Epidermal melanocyte (primary cell): Measurements from ENCODE around the gene ACAT2.
"Not testable (repeated sequence)": the region's sequence is repeated elsewhere in the genome, so short reads cannot be mapped to it uniquely, and the experiment has no call there.

Experiments used
- DNase-seq: peaks from one replicate; pipeline ENCODE4 v3.0.0; 2011; ENCODE audit warnings: low spot score; ENCODE audit not compliant: insufficient read length

The ACAT2 gene

DNA sequence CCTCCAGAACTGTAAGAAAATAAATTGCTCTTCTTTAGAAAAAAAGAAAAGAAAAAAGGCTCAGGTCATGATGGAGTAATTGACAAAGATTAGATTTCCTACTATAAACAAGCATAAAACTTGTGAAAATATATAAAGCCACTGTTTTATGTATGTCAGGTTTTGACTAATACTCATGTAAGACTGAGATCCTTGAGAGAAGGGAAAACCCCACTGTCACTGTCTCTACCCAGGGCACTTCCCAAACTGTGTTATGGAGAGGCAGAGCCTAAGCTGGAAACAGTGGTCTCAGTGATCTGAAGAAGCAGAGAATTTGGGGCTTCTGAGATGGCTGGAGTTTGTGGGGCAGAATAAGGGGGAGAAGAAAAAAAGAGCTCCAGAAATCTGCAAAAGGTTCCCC is 7.6 kb downstream of the ACAT2 start:
- no peak for DNase-seq

DNA sequence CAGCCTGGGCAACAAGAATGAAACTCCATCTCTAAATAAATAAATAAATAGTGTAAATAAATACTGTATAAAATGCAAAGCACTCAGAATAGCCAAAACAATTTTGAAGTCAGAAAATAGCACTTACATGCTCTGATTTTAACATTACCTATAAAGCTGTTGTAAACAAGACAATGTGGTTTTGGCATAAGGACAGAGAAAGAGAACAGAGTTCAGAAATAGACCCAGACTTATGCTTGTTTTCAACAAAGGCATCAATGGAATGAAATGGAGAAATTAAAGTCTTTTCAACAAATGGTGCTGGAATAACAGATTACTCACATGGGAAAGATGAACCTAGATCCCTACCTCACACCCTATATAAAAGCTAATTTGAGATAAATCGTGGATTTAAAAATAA is 10.4 kb downstream of the ACAT2 start:
- DNase-seq = no peak

DNA sequence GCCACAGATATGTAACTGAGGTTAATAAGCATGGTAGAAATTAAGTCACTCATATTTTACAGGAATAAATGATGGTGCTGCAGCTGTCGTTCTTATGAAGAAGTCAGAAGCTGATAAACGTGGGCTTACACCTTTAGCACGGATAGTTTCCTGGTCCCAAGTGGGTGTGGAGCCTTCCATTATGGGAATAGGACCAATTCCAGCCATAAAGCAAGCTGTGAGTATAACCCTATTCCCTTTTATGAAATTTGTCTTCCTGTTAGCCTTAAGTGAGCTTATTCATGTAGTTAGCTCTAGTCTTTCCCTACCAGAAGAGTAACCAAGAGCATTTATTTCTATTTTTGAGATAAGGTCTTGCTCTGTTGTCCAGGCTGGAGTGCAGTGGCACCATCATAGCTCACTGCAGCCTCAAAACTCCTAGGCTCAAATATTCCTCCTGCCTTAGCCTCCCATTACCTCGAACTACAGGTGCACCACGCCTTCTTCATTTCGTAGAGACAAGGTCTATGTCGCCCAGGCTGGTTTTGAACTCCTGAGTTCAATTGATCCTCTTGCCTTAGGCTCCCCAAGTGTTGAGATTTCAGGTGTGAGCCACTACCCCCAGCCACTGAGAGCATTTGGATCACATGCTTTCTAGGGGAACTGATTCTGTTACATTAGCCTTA is 15.5 kb downstream of the ACAT2 start:
- no peak for DNase-seq

DNA sequence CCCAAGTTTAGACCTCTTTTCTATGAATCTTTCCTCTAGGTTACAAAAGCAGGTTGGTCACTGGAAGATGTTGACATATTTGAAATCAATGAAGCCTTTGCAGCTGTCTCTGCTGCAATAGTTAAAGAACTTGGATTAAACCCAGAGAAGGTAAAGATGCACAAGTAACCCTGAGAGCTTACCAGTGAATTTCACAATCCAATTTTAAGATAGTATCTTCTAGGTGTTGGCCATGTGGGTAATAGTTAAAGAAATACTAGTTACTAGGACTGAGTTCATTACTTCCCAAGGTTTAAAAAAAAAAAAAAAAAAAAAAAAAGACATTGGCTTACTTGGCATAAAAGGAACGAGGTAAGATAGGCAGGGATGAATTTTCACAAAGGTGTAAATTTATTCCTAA is 16.3 kb downstream of the ACAT2 start:
- DNase-seq = no peak

DNA sequence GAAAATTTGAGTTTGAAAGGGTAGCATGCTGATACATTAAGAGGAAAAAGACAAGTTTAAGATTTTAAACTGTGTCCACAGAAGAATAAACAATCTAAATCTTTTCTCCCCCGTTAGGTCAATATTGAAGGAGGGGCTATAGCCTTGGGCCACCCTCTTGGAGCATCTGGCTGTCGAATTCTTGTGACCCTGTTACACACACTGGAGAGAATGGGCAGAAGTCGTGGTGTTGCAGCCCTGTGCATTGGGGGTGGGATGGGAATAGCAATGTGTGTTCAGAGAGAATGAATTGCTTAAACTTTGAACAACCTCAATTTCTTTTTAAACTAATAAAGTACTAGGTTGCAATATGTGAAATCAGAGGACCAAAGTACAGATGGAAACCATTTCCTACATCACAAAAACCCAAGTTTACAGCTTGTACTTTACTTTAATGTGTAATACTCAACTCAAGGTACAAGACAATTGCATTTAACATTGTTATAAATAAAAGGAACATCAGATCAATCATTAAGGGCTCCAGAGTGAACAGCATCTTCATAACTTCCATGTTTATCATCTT is 16.8 kb downstream of the ACAT2 start:
- no peak for DNase-seq

DNA sequence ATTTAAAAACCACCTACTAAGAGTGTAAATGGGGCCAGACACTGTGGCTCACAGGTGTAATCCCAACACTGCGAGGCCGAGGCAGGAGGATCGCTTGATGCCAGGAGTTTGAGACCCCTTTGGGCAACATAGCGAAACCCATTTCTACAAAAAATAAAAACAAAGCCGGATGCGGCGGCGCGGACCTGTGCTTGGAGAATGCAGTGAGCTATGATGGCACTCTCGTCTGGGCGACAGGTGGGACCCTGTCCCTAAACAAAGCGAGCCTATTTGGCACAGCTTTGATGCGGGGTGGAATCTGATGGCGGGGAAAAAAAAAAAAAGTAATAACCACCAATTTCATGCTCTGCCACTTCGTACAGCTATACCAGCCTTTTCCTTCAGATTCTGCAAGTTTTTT is 26.4 kb downstream of the ACAT2 start:
- no peak for DNase-seq

DNA sequence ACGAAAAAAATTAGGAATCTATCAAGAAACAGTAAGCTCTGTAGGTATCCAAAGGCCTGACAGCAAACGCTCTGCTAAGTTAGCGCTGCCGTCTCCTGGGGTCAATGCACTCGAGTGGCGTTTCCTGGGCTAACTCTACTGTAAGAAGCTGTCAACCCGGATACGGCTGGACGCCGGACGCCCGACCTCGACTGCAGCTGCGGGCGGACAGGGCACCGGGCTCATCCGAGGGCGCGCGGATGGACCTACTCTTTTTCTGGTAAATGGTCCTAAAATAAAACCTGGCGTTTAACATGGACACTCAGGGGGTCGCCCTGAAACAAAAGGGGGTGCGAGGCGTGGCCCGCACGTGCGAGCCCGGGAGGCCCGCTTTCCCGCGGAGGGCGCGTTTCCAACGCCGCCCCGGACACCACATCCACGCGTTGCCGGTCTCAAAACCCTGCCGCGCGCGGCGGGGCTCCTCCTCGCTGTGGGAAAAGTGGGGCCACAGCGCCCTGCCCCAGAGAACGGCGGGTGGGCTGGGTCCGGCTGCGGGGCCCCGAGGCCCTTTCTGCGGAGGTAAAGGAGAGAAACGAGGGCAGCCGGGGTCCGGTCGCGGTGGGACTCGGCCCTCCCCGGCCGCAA is 27.0 kb downstream of the ACAT2 start:
- peak; percentile 31 for DNase-seq

DNA sequence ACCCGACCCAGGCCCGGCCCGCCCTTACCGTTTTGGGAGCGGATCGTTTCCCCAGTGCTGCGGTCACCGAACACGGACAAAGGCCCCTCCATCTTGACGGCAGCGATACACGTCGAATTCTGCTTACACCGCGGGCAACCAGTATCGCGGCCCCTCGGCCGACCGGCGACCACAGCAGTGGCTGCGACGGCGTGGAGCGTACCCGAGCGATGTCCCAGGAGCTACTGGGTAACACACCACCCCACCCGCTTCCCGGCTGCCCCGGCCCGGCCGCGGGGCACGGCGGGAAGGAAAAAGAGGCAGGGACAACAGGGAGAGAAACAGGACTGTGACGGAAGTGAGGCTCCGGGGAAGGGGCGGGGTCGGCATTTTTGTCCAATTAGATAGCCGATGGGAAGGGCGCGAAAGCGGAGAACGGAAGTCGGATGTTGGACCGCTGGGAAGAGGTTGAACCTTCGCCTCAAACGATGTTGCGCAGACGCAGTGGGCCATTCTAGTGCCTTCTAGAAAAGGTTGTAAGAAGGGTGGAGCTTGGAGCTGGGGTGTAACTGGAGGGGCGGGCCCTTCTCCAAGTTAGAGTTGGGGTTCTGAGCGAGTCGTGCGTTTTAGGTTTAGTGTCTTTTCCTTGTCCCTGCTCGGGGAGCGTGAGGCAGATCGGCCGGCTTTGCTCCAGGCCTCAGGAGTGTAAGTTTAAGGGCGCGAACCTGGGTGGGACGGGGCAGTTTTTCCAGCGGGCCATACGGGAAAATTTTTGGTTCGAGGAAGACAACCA is 27.7 kb downstream of the ACAT2 start, which contains the start of gene TCP1:
Gene TCP1 (minus strand): TSS at position 226 of the 772 bp plus-strand sequence. CDS start 134 bp downstream, at position 92.
- peak; percentile 92 for DNase-seq

DNA sequence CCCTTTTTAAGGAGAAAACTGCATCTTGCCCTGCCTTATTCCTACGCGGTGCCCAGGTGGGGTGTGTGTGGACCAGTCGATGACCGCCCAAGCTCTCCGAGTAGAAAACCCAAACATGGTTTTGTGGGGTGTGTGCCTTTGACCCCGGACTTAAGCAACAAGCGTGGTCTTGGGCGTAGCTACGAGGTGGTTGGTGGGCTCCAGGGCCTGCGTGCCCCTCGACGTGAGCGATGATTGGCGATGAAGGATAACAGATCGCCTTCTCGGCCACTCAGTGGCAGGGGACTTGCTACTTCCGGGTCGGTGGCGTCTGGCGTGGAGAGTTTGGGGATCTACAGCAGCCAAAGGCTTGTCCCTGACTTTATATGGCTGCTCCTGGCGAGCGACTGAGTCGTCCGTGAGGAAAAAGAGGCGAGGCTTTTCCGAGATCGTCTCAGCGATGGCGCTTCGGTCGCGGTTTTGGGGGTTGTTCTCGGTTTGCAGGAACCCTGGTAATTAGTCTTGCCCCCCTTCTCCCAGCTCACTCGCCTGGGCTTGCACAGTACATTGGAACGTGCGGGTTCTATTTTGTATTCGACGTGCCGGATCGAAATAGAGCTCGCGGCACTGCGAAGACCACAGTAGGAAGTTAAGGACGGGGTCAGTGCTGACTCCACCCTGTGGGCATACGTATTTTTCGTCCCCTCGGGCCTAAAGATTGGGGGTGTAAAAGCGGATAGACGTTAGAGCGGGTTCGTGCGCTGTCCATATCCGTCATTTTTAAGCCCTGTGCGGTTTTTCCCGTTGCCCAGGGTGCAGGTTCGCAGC is 28.5 kb downstream of the ACAT2 start, which contains the start of gene MRPL18:
Gene MRPL18 (plus strand): TSS at position 319 of the 807 bp plus-strand sequence. CDS start 121 bp downstream, at position 440.
- DNase-seq = peak; percentile 79

DNA sequence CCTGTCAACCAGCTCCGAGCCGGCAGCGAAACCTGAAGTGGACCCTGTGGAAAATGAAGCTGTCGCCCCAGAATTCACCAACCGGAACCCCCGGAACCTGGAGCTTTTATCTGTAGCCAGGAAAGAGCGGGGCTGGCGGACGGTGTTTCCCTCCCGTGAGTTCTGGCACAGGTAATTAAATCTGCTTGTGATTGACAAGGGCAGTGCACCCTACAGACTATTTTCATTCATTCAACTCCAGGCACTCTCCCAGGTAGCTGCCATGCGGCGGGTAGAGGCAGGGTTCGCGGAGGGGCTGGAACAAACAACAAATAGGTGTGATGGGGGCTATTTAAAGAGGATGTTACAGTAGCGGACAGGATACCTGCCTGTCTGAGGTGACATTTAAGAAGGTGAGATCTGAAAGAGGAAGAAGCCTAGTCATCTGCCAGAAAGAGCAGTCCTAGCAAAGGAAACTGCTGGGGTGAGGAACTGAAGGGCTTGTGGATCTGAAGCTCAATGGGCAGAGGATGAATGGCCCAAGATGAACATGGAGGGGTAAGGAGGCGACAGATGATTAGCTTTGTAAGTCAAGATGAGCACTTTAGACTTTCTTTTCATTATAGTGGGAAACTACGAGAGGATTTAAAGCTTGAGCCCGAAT is 29.2 kb downstream of the ACAT2 start:
- DNase-seq = no peak

DNA sequence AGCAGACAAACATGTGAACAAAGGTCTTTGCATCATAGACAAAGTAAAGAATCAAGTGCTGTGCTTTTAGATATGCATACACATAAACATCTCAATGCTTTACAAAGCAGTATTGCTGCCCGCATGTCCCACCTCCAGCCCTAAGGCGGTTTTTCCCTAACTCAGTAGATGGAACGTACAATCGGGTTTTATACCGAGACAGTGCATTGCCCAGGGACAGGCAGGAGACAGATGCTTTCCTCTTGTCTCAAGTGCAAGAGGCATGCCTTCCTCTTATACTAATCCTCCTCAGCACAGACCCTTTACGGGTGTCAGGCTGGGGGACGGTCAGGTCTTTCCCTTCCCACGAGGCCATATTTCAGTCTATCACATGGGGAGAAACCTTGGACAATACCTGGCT is 33.1 kb downstream of the ACAT2 start:
- not testable (repeated sequence) for DNase-seq

DNA sequence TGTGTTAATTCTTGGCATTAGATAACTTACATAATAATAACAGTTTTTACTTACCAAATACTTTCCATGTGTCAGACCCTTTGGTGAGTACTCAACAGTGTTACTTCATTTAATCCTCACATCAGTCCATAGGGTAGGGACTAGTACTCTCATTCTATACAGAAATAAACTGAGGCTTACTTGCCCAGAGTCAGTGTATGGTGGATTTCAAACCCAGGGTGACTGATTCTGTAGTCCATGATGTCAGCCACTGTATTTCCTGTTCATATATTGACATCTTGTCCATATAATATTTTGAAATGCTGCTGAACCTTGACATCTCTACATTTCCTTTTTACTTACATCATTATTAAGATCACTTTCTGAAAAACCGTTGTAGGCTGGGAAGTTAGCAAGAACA is 35.7 kb downstream of the ACAT2 start:
- no peak for DNase-seq

DNA sequence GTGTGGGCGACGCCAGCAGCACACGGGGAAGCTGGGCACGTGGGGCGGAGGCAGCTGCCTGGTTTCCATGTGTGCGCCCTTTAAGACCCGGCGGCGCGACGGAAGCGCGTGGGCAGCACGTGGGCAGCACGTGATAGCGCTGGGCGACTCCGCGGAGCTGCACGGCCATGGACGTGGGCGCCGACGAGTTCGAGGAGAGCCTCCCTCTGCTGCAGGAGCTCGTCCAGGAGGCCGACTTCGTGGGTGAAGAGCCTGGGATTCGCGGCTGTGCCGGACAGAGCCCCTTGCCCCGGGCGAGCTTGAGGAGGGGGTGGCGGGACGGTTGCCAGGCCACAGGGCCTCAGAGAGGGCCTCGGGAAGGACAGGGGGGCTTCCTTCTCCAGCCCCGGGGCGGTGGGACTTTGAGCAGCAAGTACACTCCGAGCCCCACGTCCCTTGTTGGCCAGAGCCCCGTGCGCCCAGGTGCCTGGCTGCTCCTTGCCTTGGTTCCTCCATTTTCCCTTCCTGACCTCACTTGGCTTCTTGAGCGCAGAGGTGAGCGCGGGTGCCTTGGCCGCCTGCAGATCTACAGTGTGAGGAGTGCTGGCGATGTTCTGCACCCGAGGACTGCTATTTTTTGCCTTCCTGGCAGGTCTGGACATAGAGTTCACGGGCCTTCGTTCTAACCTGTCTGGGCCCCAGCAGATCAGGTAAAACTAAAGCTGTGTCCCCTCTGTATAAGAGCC is 38.5 kb downstream of the ACAT2 start, which contains the start of gene PNLDC1:
Gene PNLDC1 (plus strand): TSS at position 136 of the 725 bp plus-strand sequence. CDS start 32 bp downstream, at position 168.
- DNase-seq = no peak

DNA sequence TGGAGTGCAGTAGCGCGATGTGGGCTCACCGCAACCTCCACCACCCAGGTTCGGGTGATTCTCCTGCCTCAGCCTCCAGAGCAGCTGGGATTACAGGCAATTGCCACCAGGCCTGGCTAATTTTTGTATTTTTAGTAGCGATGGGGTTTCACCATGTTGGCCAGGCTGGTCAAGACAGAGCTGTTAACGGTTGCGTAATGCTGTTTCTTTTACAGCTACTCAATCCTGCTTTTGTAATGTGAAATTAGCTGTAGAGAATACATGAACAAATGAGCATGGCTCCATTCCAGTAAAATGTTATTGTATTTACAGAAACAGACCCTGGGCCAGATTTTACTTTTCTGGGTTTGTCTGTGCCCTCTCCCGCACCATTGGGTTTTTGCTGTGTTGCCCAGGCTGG is 40.1 kb downstream of the ACAT2 start:
- DNase-seq = no peak

DNA sequence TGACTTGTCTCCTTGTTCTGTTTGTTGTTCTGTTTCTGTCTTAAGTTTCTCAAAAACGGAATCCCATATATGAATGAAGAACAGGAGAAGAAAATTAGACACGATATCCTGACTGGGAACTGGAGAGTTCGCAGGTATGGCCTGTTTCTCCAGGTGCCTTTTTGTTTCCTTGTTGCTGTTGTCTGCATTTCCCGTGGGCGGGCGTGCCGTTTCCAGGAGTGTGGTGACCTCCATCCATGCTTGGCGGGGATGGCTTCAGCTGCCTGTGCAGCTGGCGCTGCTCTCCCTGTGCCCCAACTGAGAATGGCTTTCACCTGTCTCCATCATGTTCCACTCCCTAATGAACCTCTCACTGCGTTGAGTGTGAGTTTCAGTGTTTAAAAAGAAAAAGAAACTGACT is 42.7 kb downstream of the ACAT2 start:
- no peak for DNase-seq

DNA sequence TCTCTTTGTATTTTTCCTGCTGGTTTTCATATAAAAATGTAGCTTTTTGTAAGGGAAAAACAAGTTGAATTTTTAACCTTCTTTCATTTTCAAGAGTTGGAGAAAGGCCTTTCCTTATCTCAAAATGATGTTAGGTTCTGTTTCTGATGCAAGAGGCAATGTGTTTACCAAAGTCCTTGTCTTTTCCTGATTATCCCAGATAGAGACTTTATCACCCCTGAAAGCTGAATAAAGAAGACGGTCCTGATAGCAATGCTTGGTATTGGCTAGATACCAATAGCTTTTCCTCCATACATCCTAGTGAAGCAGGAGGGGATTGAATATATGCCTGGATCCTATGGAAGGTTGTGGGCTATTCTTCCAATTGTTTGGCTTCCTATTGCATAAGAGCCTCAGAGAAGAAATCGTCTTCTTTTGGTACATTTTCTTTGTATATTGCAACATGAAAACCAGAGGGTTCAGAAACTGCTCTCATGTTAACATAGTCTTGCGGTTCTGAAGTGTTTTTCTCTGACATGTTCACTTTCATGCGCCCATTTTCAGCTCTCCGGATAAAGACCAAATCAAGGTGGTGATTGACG is 43.7 kb downstream of the ACAT2 start:
- no peak for DNase-seq

DNA sequence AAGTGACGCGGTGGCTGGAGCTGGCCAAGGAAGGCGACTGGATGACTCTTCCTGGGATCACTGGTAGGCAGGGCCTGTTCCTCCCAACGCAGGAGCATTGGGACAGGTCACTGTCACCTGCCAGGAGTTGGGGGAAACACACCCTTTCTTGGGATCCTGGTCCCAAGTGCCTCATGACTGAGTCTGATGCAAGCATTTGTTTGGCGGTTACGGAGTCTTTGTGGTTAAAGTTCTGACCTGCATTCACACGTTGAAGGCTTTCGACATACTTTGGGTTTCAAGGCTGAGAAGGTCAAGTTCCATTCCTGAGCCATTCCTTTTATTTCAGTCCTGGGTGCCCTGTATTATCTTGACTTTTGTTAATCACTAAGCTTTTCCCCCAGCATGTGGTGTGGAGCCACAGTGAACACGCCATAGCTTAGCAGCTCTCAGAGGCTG is 44.2 kb downstream of the ACAT2 start:
- no peak for DNase-seq

DNA sequence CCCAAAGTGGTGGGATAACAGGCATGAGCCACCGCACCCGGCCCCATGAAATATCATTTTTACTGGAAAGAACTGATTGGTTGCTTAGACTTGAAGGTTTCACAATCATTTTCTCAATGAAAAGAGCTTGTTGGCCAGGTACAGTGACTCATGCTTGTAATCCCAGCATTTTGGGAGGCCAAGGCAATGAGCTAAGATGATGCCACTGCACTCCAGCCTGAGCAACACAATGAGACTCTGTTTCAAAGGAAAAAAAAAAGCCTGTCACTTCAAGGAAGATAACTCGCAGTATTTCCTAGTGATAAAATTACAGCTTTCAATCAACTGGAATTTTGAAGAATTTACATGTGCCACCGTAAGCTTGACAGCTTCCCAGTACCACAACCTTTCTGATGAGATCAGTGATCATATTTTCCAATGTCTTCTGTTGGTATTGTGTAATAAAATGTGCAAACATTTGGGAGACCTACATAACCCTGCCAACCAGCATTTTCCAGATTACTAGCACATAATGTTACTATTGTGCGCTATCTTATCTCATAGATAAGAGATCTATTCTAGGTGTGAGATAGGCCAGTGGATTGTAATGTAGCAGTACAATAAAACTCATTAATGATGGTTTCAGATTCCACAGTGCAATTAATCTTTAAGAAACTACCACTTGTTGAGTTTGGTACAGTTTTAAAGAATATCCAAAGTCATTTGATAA is 45.5 kb downstream of the ACAT2 start:
- DNase-seq = no peak

DNA sequence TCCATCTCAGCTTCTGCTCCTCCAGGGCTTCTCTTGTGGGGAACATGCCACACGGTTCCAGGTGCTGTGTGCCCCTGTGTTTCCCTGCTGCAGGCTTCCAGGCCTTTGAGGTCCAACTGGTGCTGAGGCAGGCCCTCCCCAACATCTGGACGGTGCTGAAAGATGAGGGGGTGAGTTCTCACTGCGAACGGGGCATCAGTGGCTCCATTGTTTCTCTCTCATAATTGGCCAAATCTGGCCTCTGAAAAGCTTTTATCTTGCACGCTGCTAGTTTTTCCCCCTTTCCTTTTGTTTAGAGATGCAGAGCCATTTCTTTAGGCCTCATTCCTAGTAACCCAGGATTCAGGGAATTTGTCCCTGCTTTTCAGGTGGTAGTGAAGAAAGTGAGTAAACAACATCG is 46.8 kb downstream of the ACAT2 start:
- no peak for DNase-seq
